Measurements from ENCODE around the gene HMGB4. TPM values are rescaled to one million over a fixed set of nuclear protein-coding genes. Genes with fewer than 3 reads are reported as not detected.
A peak's percentile ranks its signal among the peaks of the same experiment; 100 is the strongest.

Gene HMGB4
- total and polyA plus RNA-seq, 8 donors: not detected

- no peak overlapping the region for H3K27ac ChIP-seq
- DNase-seq (no peak), FAIRE-seq (no peak), ATAC-seq (no peak)
- no peaks in the 10 kb centered on the region for H3K4me1 ChIP-seq
- intact Hi-C loops (cut with DNase I): no loop called here
- TF ChIP-seq, protein P1, sequence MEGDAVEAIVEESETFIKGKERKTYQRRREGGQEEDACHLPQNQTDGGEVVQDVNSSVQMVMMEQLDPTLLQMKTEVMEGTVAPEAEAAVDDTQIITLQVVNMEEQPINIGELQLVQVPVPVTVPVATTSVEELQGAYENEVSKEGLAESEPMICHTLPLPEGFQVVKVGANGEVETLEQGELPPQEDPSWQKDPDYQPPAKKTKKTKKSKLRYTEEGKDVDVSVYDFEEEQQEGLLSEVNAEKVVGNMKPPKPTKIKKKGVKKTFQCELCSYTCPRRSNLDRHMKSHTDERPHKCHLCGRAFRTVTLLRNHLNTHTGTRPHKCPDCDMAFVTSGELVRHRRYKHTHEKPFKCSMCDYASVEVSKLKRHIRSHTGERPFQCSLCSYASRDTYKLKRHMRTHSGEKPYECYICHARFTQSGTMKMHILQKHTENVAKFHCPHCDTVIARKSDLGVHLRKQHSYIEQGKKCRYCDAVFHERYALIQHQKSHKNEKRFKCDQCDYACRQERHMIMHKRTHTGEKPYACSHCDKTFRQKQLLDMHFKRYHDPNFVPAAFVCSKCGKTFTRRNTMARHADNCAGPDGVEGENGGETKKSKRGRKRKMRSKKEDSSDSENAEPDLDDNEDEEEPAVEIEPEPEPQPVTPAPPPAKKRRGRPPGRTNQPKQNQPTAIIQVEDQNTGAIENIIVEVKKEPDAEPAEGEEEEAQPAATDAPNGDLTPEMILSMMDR (IDR thresholded peaks at IDR 0.05): no peak
- H3K4me3 ChIP-seq: no peak overlapping the region
- no peaks in the 10 kb centered on the region for H3K36me3 ChIP-seq
- no peaks in the 10 kb centered on the region for H3K9me3 ChIP-seq
- no peaks in the 10 kb centered on the region for H3K27me3 ChIP-seq
- WGBS, 2 donors: 77 to 88% methylated on average over 2 of the region's 2 CpGs
Measured at GRCh38 chr1:33872683-33873082, 8.8 kb downstream of the HMGB4 start.

GRCh38 chr1:33874636-33875035, 10.8 kb downstream of the HMGB4 start:
- Histone ChIP-seq H3K27ac (no peak overlapping the region), H3K36me3 (no peaks in the 10 kb centered on the region), H3K9me3 (no peaks in the 10 kb centered on the region), H3K27me3 (no peaks in the 10 kb centered on the region), H3K4me3 (no peak overlapping the region), H3K4me1 (no peaks in the 10 kb centered on the region)
- 84 to 90% methylated on average over 7 of the region's 7 CpGs for whole genome bisulfite sequencing, 2 donors
- TF ChIP-seq, protein P1 (IDR thresholded peaks at IDR 0.05): no peak
- intact Hi-C loops (cut with DNase I): no loop called here
- FAIRE-seq (no peak), DNase-seq (no peak), ATAC-seq (no peak)

DNA sequence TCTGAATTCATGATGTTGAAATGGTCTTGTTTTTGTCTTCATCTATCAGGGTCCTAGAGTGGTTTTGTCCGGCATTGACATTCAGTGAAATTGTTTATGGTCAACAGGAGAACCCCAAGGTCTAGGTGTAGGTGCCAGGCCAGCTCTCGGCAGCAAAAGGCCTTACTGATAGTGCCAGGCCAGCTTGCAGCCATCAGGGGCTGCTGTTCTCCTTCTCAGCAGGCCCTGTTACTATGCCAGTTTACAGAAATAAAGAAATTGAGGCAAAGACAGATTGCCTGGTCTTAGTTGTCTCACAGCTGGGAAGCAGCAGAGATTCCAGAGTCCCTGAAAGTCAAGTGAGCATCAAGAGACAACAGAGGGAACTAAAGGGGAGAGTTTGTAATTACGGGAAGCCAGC, 12.0 kb downstream of the HMGB4 start:
- WGBS, 2 donors: 69 to 79% methylated on average over 3 of the region's 3 CpGs
- H3K9me3 ChIP-seq: no peaks in the 10 kb centered on the region
- intact Hi-C loops (cut with DNase I): no loop called here
- FAIRE-seq (no peak), DNase-seq (no peak), ATAC-seq (no peak)
- H3K36me3 ChIP-seq: no peaks in the 10 kb centered on the region
- TF ChIP-seq, protein P1 (IDR thresholded peaks at IDR 0.05): no peak
- H3K4me3 ChIP-seq: no peak overlapping the region
- no peaks in the 10 kb centered on the region for H3K27me3 ChIP-seq
- H3K4me1 ChIP-seq: no peaks in the 10 kb centered on the region
- no peak overlapping the region for H3K27ac ChIP-seq

DNA sequence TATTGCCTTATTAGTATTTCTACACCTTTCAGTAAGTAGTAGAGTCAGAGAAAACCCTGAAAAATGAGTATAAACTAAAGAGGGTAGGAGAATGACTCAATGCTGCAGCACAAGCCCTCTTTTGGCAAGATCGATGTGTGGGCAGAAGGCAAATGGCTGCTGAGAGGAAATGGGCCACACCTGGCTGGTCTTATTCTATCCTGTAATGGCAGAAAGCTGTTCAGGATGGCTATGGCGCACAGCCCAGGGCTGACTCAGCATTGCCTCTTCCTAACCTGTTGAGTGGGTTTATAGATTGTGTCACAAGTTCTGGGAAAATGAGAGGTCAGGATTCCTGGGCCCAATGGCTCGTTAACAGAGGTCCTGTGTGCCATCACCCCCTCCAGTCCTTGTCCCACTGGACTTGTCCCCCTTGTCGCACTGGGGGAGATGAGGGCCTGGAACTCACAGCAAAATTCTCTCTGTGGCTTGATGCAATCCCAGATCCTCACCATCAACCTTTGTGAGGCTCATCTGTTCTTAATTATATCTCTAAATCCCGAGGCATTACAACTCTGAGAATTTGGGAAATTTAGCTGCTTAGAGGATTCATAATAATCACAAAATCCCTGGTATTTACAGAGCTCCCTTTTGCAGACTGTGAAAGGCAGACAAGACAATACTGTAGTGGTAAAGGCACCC, 13.2 kb downstream of the HMGB4 start:
- FAIRE-seq (no peak), ATAC-seq (peak in 1 of 4 donors; percentile 51), DNase-seq (peak in 1 of 6 donors; percentile 21)
- intact Hi-C loops (cut with DNase I): no loop called here
- WGBS, 2 donors: 83% methylated on average over 5 of the region's 5 CpGs
- H3K4me1 ChIP-seq: no peaks in the 10 kb centered on the region
- H3K9me3 ChIP-seq: no peaks in the 10 kb centered on the region
- TF ChIP-seq, protein P1 (IDR thresholded peaks at IDR 0.05): no peak
- H3K36me3 ChIP-seq: no peaks in the 10 kb centered on the region
- no peak overlapping the region for H3K4me3 ChIP-seq
- H3K27ac ChIP-seq: no peak overlapping the region
- H3K27me3 ChIP-seq: no peaks in the 10 kb centered on the region

GRCh38 chr1:33878392-33878791, 14.5 kb downstream of the HMGB4 start:
- no peak for DNase-seq
- FAIRE-seq: no peak
- Histone ChIP-seq H3K36me3 (no peaks in the 10 kb centered on the region), H3K27me3 (no peaks in the 10 kb centered on the region), H3K27ac (no peak overlapping the region), H3K4me3 (no peak overlapping the region), H3K4me1 (no peaks in the 10 kb centered on the region), H3K9me3 (no peaks in the 10 kb centered on the region)
- TF ChIP-seq, protein P1 (IDR thresholded peaks at IDR 0.05): no peak
- no peak for ATAC-seq
- WGBS, 2 donors: 21 to 29% methylated on average over 2 of the region's 2 CpGs
- intact Hi-C loops (cut with DNase I): no loop called here

All from pancreas (tissue), 10 donors.